Esophagus squamous epithelium (tissue), 5 donors: ENCODE measurements around the gene NCKAP5. TPM values are rescaled to one million over a fixed set of nuclear protein-coding genes. Genes with fewer than 3 reads are reported as not detected.

ENCODE experiments used
- DNase-seq: peaks from one replicate; lab custom pipeline; 2025; lab: John Stamatoyannopoulos, UW
- H3K27ac ChIP-seq, 4 donors: fragments of 200-600 bp; sonication (generic); one replicate each; pipeline ENCODE4 v1.5.1; 2016 to 2019; ENCODE audit warnings: mild to moderate bottlenecking in 1 of 4
- H3K27me3 ChIP-seq, 4 donors: fragments of 200-600 bp; sonication (generic); 1 replicate in 3 of 4; 2 replicates in 1 of 4; pipeline versions ENCODE4 v1.5.1 to v1.6.0; 2017 to 2021; ENCODE audit warnings: antibody characterized with exemption in 1 of 4
- H3K36me3 ChIP-seq, 3 donors: fragments of 200-600 bp; sonication (generic); one replicate each; pipeline ENCODE4 v1.5.1; 2016 to 2019
- H3K4me1 ChIP-seq, 3 donors: fragments of 200-600 bp; sonication (generic); one replicate each; pipeline ENCODE4 v1.5.1; 2017 to 2019
- H3K4me3 ChIP-seq, 4 donors: fragments of 200-600 bp; sonication (generic); 1 replicate in 3 of 4; 2 replicates in 1 of 4; pipeline ENCODE4 v1.5.1; 2016 to 2019; ENCODE audit warnings: mild to moderate bottlenecking in 2 of 4, moderate library complexity in 1 of 4
- H3K9me3 ChIP-seq, 3 donors: fragments of 200-600 bp; sonication (generic); one replicate each; pipeline ENCODE4 v1.5.1; 2016 to 2019
- CTCF ChIP-seq, 6 experiments: fragments of 450-650 bp in 4 of 6; fragments of 200-600 bp in 2 of 6; sonication (generic) in 2 of 6; IDR thresholded peaks; one replicate each; pipeline ENCODE4 v1.5.1; 2016 to 2019; ENCODE audit warnings: antibody characterized with exemption in 6 of 6, mild to moderate bottlenecking in 4 of 6, moderate library complexity in 4 of 6
- POLR2A ChIP-seq, 4 donors: fragments of 450-650 bp; IDR thresholded peaks; one replicate each; pipeline ENCODE4 v1.6.1; 2017; ENCODE audit warnings: antibody characterized with exemption in 4 of 4, mild to moderate bottlenecking in 4 of 4, moderate library complexity in 3 of 4
- WGBS, 2 donors: methylation state at CpG; one replicate each; pipeline ENCODE4 v1.1.5; 2018; 5-methylcytosine and 5-hydroxymethylcytosine counted together
- intact Hi-C: fragments of 100-400 bp; cut with DNase I; formaldehyde crosslinking; loops from one replicate; pipeline ENCODE4 v1.15.0; 2022
- total RNA-seq, 4 donors: library from RNA; depleted of rRNA; stranded (reverse); fragments of >200 nt; gene quantifications; one replicate each; pipeline ENCODE4 v1.1.0, GENCODE V29; 2016
- donor health status: DM: yes; HTN: yes; CAD: no.

The NCKAP5 gene
- total RNA-seq, 4 donors from 2014 or later, result 4.5 to 6.9 (median 5.3) TPM

- intact Hi-C loops, result no loop called here
- Histone ChIP-seq H3K4me3 (no peak overlapping the region), H3K9me3 (no peaks in the 10 kb centered on the region), H3K27ac (no peak overlapping the region), H3K36me3 (no peaks in the 10 kb centered on the region), H3K4me1 (no peaks in the 10 kb centered on the region), H3K27me3 (no peaks in the 10 kb centered on the region)
- no peak for DNase-seq
- 61 to 63% methylated on average over 5 of the region's 5 CpGs for WGBS, 2 donors
- TF ChIP-seq CTCF (IDR thresholded peaks at IDR 0.05), result no peak
- no peak for TF ChIP-seq POLR2A (IDR thresholded peaks at IDR 0.05)
These were observed 708.7 kb downstream of the NCKAP5 start for GRCh38 chr2:132859590-132859989.

GRCh38 chr2:132857319-132857718 lies 710.9 kb downstream of the NCKAP5 start:
- Histone ChIP-seq H3K4me3 (no peak overlapping the region), H3K27ac (no peak overlapping the region), H3K36me3 (no peaks in the 10 kb centered on the region), H3K4me1 (no peaks in the 10 kb centered on the region), H3K27me3 (no peaks in the 10 kb centered on the region), H3K9me3 (no peaks in the 10 kb centered on the region)
- WGBS, 2 donors, result 48 to 95% methylated on average over 1 of the region's 1 CpG
- DNase-seq, result no peak
- intact Hi-C loops, result no loop called here
- TF ChIP-seq CTCF (IDR thresholded peaks at IDR 0.05) (no peak), POLR2A (IDR thresholded peaks at IDR 0.05) (no peak)

DNA sequence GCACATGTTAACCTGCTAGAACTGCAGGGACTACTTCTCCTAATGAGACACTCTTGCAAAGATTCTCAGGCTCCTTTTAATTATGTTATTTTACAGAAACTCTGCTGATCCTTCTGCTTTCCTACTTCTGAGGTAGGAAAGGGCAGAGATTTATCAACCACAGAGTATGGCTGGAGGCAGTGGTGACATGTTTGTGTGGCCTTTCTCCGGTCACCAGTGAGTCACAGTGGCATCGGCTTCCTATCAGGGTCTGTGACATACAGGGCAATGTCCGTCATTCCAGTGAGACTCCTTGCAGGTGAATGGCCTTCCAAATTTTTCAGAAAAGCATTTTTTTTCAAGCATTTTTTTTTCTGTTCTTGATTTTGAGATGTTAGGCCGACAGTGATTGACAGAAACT lies 717.6 kb downstream of the NCKAP5 start:
- Histone ChIP-seq H3K4me3 (no peak overlapping the region), H3K36me3 (no peaks in the 10 kb centered on the region), H3K27me3 (no peaks in the 10 kb centered on the region), H3K27ac (no peak overlapping the region), H3K4me1 (no peaks in the 10 kb centered on the region), H3K9me3 (no peaks in the 10 kb centered on the region)
- WGBS, 2 donors, result 70 to 83% methylated on average over 1 to 4 of the region's 4 CpGs
- DNase-seq, result no peak
- TF ChIP-seq CTCF (IDR thresholded peaks at IDR 0.05) (no peak), POLR2A (IDR thresholded peaks at IDR 0.05) (no peak)
- intact Hi-C loops, result no loop called here

- TF ChIP-seq CTCF (IDR thresholded peaks at IDR 0.05) (no peak), POLR2A (IDR thresholded peaks at IDR 0.05) (no peak)
- no peaks in the 10 kb centered on the region for H3K27me3 ChIP-seq
- no peaks in the 10 kb centered on the region for H3K36me3 ChIP-seq
- H3K4me1 ChIP-seq, result no peaks in the 10 kb centered on the region
- H3K4me3 ChIP-seq, result no peak overlapping the region
- intact Hi-C loops, result no loop called here
- DNase-seq, result no peak
- H3K9me3 ChIP-seq, result no peaks in the 10 kb centered on the region
- no peak overlapping the region for H3K27ac ChIP-seq
- WGBS, 2 donors, result 82 to 86% methylated on average over 1 of the region's 1 CpG
These were observed 719.1 kb downstream of the NCKAP5 start for GRCh38 chr2:132849118-132849517.

DNA sequence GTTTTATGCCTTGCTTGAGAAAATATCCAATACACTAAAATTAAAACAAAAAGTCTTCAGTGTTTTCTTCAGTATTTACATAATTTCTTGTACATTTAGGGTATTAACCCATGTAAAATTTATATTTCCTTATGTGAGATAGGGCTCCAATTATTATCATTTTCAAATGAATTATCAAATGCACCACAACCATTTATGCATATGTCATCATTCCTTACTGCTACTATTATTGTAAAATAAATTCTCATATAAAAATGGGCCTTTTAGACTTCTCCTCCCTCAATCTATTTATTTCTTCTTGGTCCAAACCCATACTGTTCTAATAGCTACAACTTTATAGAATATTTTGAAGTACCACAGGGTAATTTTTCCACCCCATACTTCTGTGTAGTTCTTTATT lies 722.9 kb downstream of the NCKAP5 start:
- H3K9me3 ChIP-seq, result no peaks in the 10 kb centered on the region
- H3K27ac ChIP-seq, result no peak overlapping the region
- no peak overlapping the region for H3K4me3 ChIP-seq
- H3K4me1 ChIP-seq, result no peaks in the 10 kb centered on the region
- TF ChIP-seq CTCF (IDR thresholded peaks at IDR 0.05), result no peak
- no peak for TF ChIP-seq POLR2A (IDR thresholded peaks at IDR 0.05)
- intact Hi-C loops, result no loop called here
- H3K36me3 ChIP-seq, result no peaks in the 10 kb centered on the region
- H3K27me3 ChIP-seq, result no peaks in the 10 kb centered on the region
- no peak for DNase-seq
